HFF-Myc (cell line): ENCODE results near the gene ADPRHL1.

ENCODE experiments used
- DNase-seq: peaks from one replicate; pipeline ENCODE4 v3.0.0-alpha.2; 2011; ENCODE audit warnings: low read depth; ENCODE audit errors: extremely low read depth
- H3K4me3 ChIP-seq: replicated peaks from 2 replicates; pipeline ENCODE4 v1.5.1; 2011; ENCODE audit warnings: low read depth, mild to moderate bottlenecking, control low read depth, low read length
- CTCF ChIP-seq: IDR thresholded peaks from 2 replicates; pipeline ENCODE4 v1.5.1; 2012; ENCODE audit warnings: mild to moderate bottlenecking, low read depth, low read length, control low read depth; ENCODE audit errors: missing control alignments

The ADPRHL1 gene

GRCh38 chr13:113461022-113461751 lies 7.9 kb upstream of the ADPRHL1 start:
- no peak for TF ChIP-seq CTCF
- H3K4me3 ChIP-seq, result no peak overlapping the region
- no peak for DNase-seq

- H3K4me3 ChIP-seq, result no peak overlapping the region
- no peak for TF ChIP-seq CTCF
- no peak for DNase-seq
Measured at GRCh38 chr13:113460599-113460998, 7.3 kb upstream of the ADPRHL1 start.

- DNase-seq, result no peak
- no peak for TF ChIP-seq CTCF
- no peak overlapping the region for H3K4me3 ChIP-seq
Measured at GRCh38 chr13:113460064-113460555, 6.8 kb upstream of the ADPRHL1 start.

GRCh38 chr13:113458253-113459065 lies 5.2 kb upstream of the ADPRHL1 start:
- no peak overlapping the region for H3K4me3 ChIP-seq
- TF ChIP-seq CTCF, result peak; percentile 47
- DNase-seq, result no peak

- TF ChIP-seq CTCF, result no peak
- H3K4me3 ChIP-seq, result no peak overlapping the region
- DNase-seq, result no peak
Measured at GRCh38 chr13:113457510-113457909, 4.2 kb upstream of the ADPRHL1 start.

- DNase-seq, result no peak
- H3K4me3 ChIP-seq, result no peak overlapping the region
- TF ChIP-seq CTCF, result no peak
Measured at GRCh38 chr13:113456116-113456702, 2.9 kb upstream of the ADPRHL1 start.
